HG02798 (cell line): ENCODE results near the gene ACOXL.

ENCODE experiments used
- ATAC-seq: cut with Tn5 transposase; IDR thresholded peaks from one replicate; pipeline ENCODE4 v1.9.1; 2021; ENCODE audit warnings: mild to moderate bottlenecking; ENCODE audit not compliant: unreplicated experiment, poor library complexity

The ACOXL gene

DNA sequence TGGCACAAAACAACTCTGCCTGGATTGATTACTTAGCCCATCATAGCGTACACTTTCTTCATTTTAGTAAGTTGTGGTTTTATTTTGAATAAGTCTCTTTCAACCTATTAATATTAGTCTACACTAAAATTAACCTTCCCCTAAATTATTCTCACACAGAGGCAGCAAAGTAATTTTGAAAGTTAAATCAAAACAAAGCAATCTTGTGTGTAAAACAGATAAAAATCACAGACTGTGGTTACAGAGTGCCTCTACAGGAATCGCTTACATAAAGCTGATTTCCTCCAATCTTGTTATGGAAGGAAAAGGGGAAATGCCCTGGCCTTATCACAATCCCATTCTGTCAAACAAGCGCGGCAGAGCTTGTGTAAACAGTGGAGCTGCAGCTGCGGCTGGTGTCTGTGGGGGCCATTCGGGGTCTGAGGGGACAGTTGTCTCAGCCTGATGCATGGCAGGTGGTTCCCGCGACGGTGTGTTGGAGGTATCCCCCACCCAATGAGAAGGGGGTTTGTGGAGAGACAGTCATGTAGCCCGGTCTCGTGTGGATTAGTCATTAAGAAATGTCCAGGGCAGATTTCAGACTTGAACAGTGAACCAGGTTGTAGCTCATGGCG is 430.5 kb downstream of the ACOXL start:
- no peak for ATAC-seq

- ATAC-seq = no peak
Observed at GRCh38 chr2:111164078-111164477, 431.7 kb downstream of the ACOXL start.

DNA sequence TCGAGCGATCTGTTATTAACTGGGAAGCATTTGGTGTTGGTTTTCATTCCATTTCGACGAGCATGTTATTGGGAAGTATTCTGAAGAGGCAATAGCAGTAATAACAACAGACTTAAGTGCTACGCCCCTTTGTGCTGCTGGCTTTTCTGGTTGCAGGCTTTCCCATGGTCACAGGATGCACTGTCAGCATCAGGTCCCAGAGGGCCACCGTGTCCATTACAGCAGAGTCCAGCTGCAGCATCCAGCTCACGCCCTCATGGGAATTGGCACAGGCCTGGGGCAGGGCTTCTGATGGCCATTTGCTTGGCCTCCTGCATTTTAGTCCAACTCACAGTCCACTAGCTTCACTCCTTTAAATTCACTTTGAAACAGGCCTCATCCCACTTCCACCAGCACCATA is 432.7 kb downstream of the ACOXL start:
- no peak for ATAC-seq

DNA sequence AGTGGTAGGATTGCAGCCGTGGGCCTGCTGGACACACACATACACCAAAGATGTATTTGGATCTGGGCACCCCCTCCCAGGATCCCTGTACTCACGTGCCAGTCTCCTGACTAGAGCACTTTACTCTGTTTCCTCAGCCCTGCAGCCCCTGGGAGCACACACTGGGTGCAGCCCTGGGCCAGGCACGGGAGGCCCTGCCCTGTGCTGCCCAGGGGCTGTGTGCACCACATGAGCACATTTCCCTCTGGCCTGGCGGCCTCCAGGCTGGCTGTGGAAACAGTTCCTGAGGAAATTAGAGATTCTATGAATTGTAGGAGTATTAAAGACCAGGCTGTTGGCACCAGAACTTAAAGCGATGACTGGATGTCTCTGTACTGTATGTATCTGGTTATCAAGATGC is 433.7 kb downstream of the ACOXL start:
- ATAC-seq = no peak

DNA sequence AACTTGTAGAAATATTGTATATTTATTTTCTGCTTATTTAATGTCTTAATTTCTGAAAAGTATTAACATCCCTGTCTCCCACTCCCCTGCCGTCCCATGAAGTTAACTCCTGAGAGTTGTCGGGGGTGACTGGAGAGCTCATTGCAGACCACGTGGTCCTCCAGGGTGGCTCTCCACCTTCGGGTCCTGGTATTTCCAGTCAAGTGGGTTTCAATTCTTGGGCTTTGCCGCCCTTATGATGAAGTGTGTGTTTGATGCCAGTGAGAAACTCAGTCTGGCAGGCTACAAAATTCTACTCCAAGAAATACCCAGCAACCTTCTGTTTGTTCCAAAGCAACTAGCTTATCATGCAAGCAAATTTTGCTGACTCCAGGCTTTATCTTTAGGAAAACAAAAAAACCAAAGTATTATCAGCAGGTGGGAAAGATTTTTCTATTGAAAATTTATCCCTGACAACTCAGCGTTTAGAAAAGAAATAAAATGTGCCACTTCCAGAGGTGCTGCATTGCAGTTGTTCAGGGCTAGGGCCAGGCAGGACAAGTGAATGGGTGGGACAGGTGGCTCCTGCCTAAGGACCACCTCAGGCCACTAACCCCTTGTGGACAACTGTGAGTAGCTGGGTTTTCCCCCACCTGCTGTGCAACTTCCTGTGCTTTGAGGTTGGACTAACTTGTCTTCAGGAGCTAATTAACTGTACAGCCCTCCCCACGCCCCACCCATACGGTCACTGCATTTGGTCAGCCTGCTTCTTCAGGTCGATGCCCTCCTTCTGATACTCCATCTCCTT is 434.9 kb downstream of the ACOXL start:
- ATAC-seq = no peak

GRCh38 chr2:111167863-111168162 is 435.4 kb downstream of the ACOXL start:
- ATAC-seq = no peak
